ENCODE measurements around the gene NPL.

NPL gene

GRCh38 chr1:182875889-182876288, 86.3 kb downstream of the NPL start:
- DNase-seq: no peak

DNA sequence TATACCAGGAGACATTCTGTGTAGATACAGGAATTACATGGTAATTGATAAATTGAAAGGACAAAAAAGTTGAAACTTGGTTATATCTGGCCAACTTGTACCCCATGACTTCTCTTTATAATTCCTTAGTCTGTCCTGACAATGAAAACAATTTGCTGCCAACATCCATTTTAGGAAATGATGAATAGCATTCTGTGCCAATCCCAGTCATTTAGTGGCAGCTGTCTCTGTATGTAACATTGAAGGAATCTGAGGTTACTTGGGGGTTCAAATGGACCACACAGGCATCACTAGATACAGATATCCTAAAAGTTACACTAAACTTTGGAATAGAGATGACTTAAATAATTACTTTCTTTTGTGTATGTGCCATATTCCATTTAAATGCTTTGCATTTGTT, 87.8 kb downstream of the NPL start:
- DNase-seq: no peak

DNA sequence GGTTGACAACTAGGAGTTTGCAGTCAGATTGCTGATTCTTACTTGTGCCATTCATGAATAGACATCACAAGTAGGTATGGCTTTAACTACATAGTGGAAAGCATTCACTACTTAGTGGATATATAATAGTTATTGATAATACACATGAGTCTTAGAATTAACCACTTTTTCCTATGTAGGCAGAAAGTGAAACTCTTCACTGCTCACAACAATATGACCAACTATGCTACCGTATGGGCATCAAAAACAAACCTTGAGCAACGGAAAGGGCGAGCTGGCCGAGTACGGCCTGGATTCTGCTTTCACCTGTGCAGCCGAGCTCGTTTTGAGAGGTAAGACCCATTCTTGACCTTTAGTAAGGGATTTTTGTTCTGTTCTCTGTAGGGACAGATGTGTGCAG, 88.3 kb downstream of the NPL start:
- DNase-seq: no peak
